Measurements from ENCODE around the gene MOG. TPM values are rescaled to one million over a fixed set of nuclear protein-coding genes. Genes with fewer than 3 reads are reported as not detected.

MOG gene
- total RNA-seq, 1 donor from 2014 or later, result not detected

- ATAC-seq, result no peak
Measured at GRCh38 chr6:29647927-29648642, 8.8 kb upstream of the MOG start.

GRCh38 chr6:29649701-29650673 lies 6.9 kb upstream of the MOG start:
- Histone ChIP-seq H3K9me3 (no peaks in the 10 kb centered on the region), H3K4me3 (peak overlapping the region; percentile 53), H3K36me3 (no peaks in the 10 kb centered on the region), H3K4me1 (peaks cover 4% of the 10 kb centered on the region), H3K27me3 (peaks cover 4% of the 10 kb centered on the region), H3K27ac (peak overlapping the region; percentile 92)
- intact Hi-C loops (cut with DNase I), result no loop called here
- DNase-seq (peak; percentile 97), ATAC-seq (peak; percentile 97)
- peak; percentile 94 for TF ChIP-seq CTCF (IDR thresholded peaks at IDR 0.05)

More at GRCh38 chr6:29647927-29648642, 8.8 kb upstream of the MOG start:
- intact Hi-C loops (cut with DNase I), result no loop called here
- H3K27ac ChIP-seq, result no peak overlapping the region
- no peaks in the 10 kb centered on the region for H3K4me1 ChIP-seq
- no peaks in the 10 kb centered on the region for H3K36me3 ChIP-seq
- DNase-seq, result no peak
- H3K4me3 ChIP-seq, result no peak overlapping the region
- no peaks in the 10 kb centered on the region for H3K9me3 ChIP-seq
- H3K27me3 ChIP-seq, result no peaks in the 10 kb centered on the region
- TF ChIP-seq CTCF (IDR thresholded peaks at IDR 0.05), result peak; percentile 51

GRCh38 chr6:29651413-29652197 lies 5.3 kb upstream of the MOG start:
- Histone ChIP-seq H3K4me3 (no peak overlapping the region), H3K36me3 (no peaks in the 10 kb centered on the region), H3K4me1 (peaks cover 4% of the 10 kb centered on the region), H3K27ac (no peak overlapping the region), H3K9me3 (no peaks in the 10 kb centered on the region), H3K27me3 (peaks cover 4% of the 10 kb centered on the region)
- intact Hi-C loops (cut with DNase I), result no loop called here
- peak; percentile 63 for TF ChIP-seq CTCF (IDR thresholded peaks at IDR 0.05)
- DNase-seq (no peak), ATAC-seq (peak; percentile 13)

GRCh38 chr6:29652198-29652584 lies 4.7 kb upstream of the MOG start:
- intact Hi-C loops (cut with DNase I), result no loop called here
- Histone ChIP-seq H3K27me3 (peaks cover 9% of the 10 kb centered on the region), H3K9me3 (no peaks in the 10 kb centered on the region), H3K4me3 (no peak overlapping the region), H3K4me1 (peaks cover 4% of the 10 kb centered on the region), H3K27ac (no peak overlapping the region), H3K36me3 (no peaks in the 10 kb centered on the region)
- TF ChIP-seq CTCF (IDR thresholded peaks at IDR 0.05), result no peak
- no peak for ATAC-seq
- DNase-seq, result no peak

GRCh38 chr6:29653452-29654038 lies 3.3 kb upstream of the MOG start:
- no peak for DNase-seq
- intact Hi-C loops (cut with DNase I), result no loop called here

More at GRCh38 chr6:29653452-29654038, 3.3 kb upstream of the MOG start:
- Histone ChIP-seq H3K36me3 (no peaks in the 10 kb centered on the region), H3K4me3 (no peak overlapping the region), H3K4me1 (peaks cover 4% of the 10 kb centered on the region), H3K27ac (no peak overlapping the region), H3K9me3 (no peaks in the 10 kb centered on the region), H3K27me3 (peaks cover 13% of the 10 kb centered on the region)
- TF ChIP-seq CTCF (IDR thresholded peaks at IDR 0.05), result peak; percentile 86
- peak; percentile 52 for ATAC-seq

All from upper lobe of right lung (tissue), 1 donor.